ENCODE measurements around the gene BLNK.
A peak's percentile ranks its signal among the peaks of the same experiment; 100 is the strongest.

The BLNK gene

GRCh38 chr10:96233959-96234358, 37.4 kb downstream of the BLNK start:
- TF ChIP-seq CTCF (IDR thresholded peaks at IDR 0.05; ENCODE audit: control insufficient read depth, insufficient read depth, low read depth, low read length, missing control alignments): no peak
- H3K4me3 ChIP-seq (ENCODE audit: control insufficient read depth, low read depth, low read length): no peak overlapping the region
- DNase-seq (ENCODE audit: low read depth): no peak

- no peak for DNase-seq (ENCODE audit: low read depth)
- H3K4me3 ChIP-seq (ENCODE audit: control insufficient read depth, low read depth, low read length): no peak overlapping the region
- no peak for TF ChIP-seq CTCF (IDR thresholded peaks at IDR 0.05; ENCODE audit: control insufficient read depth, insufficient read depth, low read depth, low read length, missing control alignments)
Observed at GRCh38 chr10:96230527-96230926, 40.8 kb downstream of the BLNK start.

GRCh38 chr10:96229568-96230030, 41.8 kb downstream of the BLNK start:
- peak; percentile 88 for TF ChIP-seq CTCF (IDR thresholded peaks at IDR 0.05; ENCODE audit: control insufficient read depth, insufficient read depth, low read depth, low read length, missing control alignments)
- DNase-seq (ENCODE audit: low read depth): peak; percentile 13
- H3K4me3 ChIP-seq (ENCODE audit: control insufficient read depth, low read depth, low read length): no peak overlapping the region

GRCh38 chr10:96228408-96228994, 42.9 kb downstream of the BLNK start:
- no peak overlapping the region for H3K4me3 ChIP-seq (ENCODE audit: control insufficient read depth, low read depth, low read length)
- TF ChIP-seq CTCF (IDR thresholded peaks at IDR 0.05; ENCODE audit: control insufficient read depth, insufficient read depth, low read depth, low read length, missing control alignments): no peak
- DNase-seq (ENCODE audit: low read depth): no peak

GRCh38 chr10:96227206-96227605, 44.2 kb downstream of the BLNK start:
- TF ChIP-seq CTCF (IDR thresholded peaks at IDR 0.05; ENCODE audit: control insufficient read depth, insufficient read depth, low read depth, low read length, missing control alignments): no peak
- H3K4me3 ChIP-seq (ENCODE audit: control insufficient read depth, low read depth, low read length): no peak overlapping the region
- DNase-seq (ENCODE audit: low read depth): no peak

- no peak overlapping the region for H3K4me3 ChIP-seq (ENCODE audit: control insufficient read depth, low read depth, low read length)
- TF ChIP-seq CTCF (IDR thresholded peaks at IDR 0.05; ENCODE audit: control insufficient read depth, insufficient read depth, low read depth, low read length, missing control alignments): no peak
- DNase-seq (ENCODE audit: low read depth): no peak
Observed at GRCh38 chr10:96225119-96225518, 46.2 kb downstream of the BLNK start.

Measured in AG09309 (cell line).